Embryonic facial prominence (tissue), 1 donor: ENCODE data around the gene GPS2.
"Not testable (repeated sequence)": the region's sequence is repeated elsewhere in the genome, so short reads cannot be mapped to it uniquely, and the experiment has no call there.

Experiments used
- DNase-seq: peaks from one replicate; pipeline ENCODE4 v3.0.0-alpha.2; 2016; ENCODE audit errors: extremely low spot score

GPS2 gene

DNA sequence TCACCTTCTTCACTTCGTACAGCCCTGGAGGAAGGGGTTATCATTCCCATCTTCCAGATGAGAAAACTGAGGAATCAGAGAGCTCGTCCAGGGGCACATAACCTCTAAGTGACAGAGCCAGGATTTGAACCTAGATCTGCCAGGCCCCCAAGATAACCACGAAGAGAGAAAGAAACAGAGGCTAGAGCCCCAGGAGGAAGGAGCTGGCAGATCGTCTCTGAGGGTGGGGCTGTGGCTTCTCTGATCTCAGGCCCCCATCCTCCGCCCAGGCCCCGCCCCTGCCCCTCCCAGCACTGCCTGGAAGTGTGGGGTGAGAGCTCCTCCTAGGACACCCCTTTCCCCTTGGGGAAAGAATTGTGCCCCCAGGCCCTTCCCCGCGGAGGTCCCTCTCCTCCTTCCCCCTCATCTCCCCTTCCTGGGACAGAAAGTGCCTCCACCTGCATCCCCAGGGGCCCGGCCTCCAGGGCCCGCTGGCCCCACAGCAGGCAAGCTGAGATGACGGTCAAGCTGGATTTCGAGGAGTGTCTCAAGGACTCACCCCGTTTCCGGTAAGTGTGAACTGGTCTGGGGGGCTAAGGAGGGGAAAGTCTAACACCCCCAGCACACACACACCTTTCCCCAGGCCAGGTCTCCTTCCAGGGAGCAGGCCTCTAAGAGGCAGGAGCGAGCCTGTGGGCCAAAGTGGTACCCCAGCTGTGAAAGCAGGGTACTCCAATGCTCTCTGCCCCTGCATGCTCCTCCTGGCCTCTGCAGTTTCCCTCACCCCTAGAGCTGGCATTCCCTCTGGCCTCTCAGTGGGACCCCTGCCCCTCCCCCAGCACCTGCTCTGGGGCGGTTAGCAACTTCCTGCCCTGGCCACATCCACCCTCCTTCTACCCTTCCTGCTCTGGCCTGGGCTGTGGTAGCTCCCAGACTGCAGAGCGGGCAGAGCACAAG is 21.3 kb upstream of the GPS2 start, which contains the start of gene ACAP1:
TSS of gene ACAP1 (plus strand) at position 290 of the 936 bp plus-strand sequence. CDS start at position 496, 206 bp downstream.
- no peak for DNase-seq

DNA sequence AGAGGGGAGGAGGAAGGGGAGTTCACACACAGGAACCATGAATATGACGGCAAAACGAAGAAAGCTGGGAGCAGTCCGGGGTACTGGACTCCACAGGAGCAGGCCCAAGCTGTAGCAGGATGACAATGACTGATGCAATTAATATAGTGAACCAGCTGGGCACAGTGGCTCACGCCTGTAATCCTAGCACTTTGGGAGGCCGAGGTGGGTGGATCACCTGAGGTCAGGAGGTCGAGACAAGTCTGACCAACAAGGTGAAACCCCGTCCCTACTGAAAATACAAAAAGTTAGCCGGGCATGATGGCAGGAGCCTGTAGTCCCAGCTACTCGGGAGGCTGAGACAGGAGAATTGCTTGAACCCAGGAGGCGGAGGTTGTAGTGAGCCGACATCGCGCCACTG is 20.6 kb upstream of the GPS2 start:
- DNase-seq: not testable (repeated sequence)

GRCh38 chr17:7334938-7335538 is 19.9 kb upstream of the GPS2 start:
- DNase-seq: no peak

DNA sequence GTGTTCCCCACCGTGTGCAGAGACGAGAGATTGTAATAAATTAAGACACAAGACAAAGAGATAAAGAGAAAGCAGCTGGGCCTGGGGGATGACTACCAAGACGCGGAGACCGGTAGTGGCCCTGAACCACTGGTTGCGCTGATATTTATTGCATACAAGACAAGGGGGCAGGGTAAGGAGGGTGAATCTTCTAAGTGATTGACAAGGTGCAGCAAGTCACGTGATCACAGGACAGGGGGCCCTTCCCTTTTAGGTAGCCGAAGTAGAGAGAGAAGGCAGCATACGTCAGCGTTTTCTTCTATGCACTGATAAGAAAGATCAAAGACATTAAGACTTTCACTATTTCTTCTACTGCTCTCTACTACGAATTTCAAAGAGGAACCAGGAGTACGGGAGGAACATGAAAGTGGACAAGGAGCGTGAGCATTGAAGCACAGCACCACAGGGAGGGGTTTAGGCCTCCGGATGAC is 17.5 kb upstream of the GPS2 start:
- DNase-seq: not testable (repeated sequence)

GRCh38 chr17:7332111-7332510 is 17.0 kb upstream of the GPS2 start:
- DNase-seq: no peak

GRCh38 chr17:7330638-7331015 is 15.5 kb upstream of the GPS2 start:
- DNase-seq: no peak

GRCh38 chr17:7329997-7330637 is 15.0 kb upstream of the GPS2 start:
- DNase-seq: peak; percentile 79

DNA sequence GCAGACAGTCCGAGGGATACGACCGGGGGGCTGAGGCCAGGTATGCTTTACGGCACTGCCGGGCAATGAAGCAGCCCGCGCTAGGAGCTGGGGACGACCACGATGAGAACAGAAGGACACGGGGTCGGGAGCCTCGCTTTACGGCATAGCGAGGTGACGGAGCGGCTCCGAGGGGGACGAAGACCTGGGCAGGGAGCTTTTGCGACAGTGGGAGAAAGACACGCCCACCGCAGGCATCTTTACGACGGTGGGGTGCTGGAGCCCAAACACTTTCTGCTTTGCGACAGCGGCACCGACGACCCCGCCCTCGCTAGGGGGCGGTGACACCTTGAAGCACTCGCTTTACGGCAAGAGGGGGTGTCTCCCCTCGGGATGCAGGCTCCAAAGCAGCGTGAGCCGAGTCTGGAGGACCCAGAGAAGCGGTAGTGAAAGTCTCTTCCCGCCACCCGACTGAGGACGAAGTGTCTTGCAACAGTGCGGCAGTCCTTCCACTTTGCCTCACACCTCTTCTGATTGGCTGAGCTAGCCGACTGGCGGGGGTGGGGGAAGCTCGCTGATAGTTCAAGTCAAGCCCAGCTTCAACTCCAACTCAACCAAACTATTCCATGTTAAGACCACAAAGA is 14.3 kb upstream of the GPS2 start:
- DNase-seq: peak; percentile 98

DNA sequence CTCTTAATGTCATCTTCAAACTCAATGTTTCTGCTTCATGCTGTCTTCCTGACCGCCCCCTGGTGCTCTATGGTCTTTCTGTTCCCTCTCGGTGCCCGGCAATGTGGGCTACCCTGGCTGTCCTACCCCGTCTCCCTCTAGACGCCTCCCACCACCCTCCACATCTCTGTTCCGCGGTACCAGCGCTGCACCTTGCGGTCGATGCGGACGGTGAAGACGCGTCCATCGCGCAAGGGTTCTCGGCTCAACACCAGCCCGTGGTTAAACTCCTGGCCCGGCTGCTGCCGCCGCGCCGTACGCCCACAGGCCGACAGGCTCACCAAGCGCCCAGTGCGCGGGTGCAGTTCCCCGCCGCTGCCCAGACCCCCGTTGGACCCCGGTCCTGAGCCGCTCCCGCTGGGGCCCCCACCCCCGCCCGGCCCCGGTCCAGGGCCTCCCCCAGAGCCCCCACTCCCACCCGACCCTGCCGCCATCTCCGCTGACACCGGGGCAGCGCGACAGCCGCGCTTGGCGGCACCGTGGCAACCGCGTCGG is 13.7 kb upstream of the GPS2 start, which contains the start of gene NEURL4:
TSS of gene NEURL4 (minus strand) at position 496 of the 534 bp plus-strand sequence. CDS start at position 473, 23 bp downstream.
- DNase-seq: no peak

- DNase-seq: no peak
Observed at GRCh38 chr17:7328009-7328408, 12.8 kb upstream of the GPS2 start.

DNA sequence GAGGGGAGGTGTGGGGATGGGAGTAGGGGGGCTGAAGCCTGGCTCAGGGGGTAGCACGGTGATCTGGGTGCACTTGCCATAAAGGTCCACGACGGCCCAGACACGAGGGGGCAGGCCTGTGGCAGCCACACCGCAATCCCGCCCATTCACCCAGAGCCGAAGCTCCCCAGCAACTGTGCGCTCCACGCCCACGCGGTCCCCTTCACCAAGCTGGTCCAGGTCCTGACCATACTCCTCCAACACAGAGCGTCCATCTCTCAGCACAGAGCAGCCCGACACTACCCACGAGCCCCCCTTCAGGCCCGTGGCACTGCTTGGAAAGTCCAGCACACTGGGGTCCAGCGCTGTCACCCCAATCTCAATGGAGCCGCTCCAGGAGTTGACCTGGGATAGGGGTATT is 12.3 kb upstream of the GPS2 start:
- no peak for DNase-seq

DNA sequence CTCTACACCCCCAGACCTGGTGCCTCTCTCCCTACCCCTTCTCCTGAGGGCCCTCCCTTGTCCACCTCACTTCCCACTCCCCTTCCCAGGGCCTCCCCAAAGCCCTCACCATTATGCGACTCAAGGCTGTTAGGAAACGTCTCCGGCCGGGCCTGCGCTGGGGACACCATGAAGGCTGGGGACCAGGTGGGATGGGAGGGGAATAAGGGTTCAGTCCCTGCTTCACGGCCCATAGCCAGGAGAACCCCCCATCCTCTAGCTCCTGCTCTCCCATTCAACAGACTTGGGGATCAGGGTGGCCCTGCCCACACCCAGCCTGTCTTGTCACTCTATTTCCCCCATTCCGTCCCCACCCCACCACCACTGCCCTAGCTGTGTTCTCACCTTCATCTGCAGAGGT is 11.9 kb upstream of the GPS2 start:
- no peak for DNase-seq

- DNase-seq: no peak
Observed at GRCh38 chr17:7326186-7326585, 11.0 kb upstream of the GPS2 start.

GRCh38 chr17:7325031-7325528 is 9.9 kb upstream of the GPS2 start:
- DNase-seq: no peak

GRCh38 chr17:7324438-7324779 is 9.2 kb upstream of the GPS2 start:
- no peak for DNase-seq

DNA sequence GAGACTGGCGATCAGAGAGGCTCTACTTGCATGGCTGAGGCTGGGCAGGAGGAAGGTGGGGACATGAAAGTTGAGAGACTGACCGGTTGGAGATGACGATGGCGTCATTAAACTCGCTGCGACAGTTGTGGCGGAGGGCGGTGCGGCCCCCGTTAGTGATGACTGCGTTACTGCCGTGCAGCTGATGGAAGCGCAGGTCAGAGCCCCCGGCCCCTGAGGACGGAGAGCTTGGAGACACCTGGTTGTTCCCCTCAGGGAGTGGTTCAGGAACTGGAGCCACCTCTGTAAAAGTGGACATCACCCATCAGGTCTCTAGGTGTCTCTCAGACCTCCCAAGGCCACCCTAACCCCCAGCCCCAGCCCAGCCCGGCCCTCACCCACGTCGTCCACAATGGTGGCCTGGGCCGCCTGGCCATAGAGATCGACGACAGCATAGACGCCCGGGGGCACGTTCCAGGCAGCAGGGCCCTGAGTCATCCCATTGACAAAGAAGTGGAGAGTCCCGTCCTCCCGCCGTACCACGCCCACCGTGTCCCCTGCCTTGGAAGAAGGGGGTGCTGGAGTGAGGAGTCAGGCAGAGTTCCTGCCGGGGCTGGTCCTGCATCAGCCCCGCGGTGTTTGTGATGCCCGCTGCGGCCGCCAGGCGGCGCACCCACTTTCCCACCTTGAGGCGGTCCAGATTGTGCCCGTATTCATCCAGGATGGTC is 8.7 kb upstream of the GPS2 start:
- no peak for DNase-seq

- no peak for DNase-seq
Observed at GRCh38 chr17:7322520-7323194, 7.5 kb upstream of the GPS2 start.

GRCh38 chr17:7321466-7321865 is 6.3 kb upstream of the GPS2 start:
- DNase-seq: no peak

DNA sequence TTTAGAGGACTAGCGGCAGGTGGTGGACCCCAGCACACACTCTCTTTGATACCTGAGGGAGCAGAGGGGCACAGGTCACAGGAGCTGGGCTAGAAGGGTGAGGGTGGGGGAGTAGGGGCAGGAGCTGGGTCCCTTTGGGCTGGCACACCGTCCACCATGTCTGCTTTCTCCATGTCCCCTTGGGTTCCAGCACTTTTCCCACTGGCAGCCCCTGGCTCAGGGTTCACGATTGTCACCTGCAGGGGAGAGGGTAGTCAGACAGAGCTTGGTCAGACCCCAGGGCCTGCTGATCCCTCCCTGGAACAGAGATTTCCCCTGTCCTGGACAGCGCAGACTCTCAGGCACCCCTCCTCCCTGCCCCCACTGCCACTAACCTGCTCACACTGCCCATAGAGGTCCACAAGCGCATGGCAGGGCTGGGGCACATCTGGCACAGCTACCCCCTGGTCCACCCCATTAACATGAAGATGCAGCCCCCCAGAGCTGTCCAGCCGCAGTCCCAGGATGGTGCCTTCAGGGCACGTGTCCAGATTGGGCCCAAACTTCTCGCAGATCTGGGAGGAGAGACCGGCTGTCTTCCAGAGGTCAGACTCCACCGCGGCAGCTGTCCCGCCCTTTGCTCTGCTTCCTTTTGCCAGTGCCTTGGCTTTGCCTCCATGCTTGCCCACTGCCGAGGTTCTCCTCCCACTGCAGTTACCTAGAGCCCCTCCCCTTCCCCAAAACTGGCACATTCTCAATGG is 3.1 kb upstream of the GPS2 start:
- no peak for DNase-seq
